ENCODE data around the gene C4B. TPM values are rescaled to one million over a fixed set of nuclear protein-coding genes. Genes with fewer than 3 reads are reported as not detected.

Gene C4B
- total and polyA plus RNA-seq, 2 experiments from 2014 or later = 0.57 TPM; not detected in 1

DNA sequence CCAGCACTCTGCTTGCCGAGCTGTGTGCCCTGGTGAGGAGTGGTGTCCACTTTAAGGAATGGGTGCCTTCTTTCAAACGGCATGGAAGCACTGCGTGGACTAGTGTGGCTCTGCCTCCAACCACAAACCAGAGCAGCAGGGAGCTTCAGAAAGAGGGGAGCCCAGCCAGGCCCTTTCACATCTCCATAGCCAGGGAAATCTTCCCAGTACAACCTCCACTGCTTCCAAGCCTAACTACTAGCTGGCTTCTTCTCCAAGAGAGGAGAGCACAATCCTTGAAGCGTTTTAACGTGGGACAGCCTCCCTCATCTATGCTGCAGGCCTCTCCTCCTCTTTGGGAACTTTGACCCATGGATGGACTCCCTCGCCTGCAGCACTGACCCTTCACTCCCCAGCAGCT lies 67.9 kb downstream of the C4B start:
- H3K4me2 ChIP-seq = no peak overlapping the region
- no peak for ATAC-seq
- H3K27me3 ChIP-seq (ENCODE audit: insufficient read depth) = peaks cover 11% of the 10 kb centered on the region

More for the DNA sequence above, 67.9 kb downstream of the C4B start:
- no peaks in the 10 kb centered on the region for H3F3A ChIP-seq (replicated peaks; ENCODE audit: low read depth)
- Mint-ChIP-seq H3K9me3 (no peaks in the 10 kb centered on the region; the same call in 2 of the 3 replicates), H3K27ac (no peak overlapping the region), H3K27me3 (ENCODE audit: insufficient read depth, low read depth, poor library complexity) (peaks cover 21% of the 10 kb centered on the region), H3K4me3 (no peak overlapping the region), H3K36me3 (ENCODE audit: low read depth) (no peaks in the 10 kb centered on the region; the same call in 2 of the 3 replicates), H3K4me1 (peaks cover 9% of the 10 kb centered on the region; the same call in 1 of the 3 replicates)
- H3K9me2 ChIP-seq (ENCODE audit: insufficient read depth) = no peaks in the 10 kb centered on the region
- no peak overlapping the region for H3K27ac ChIP-seq (ENCODE audit: low read depth)
- no peak overlapping the region for H2AFZ ChIP-seq
- TF ChIP-seq NANOG (IDR thresholded peaks at IDR 0.05; ENCODE audit: borderline replicate concordance) = no peak
- no peak for TF ChIP-seq JUNB (IDR thresholded peaks at IDR 0.05; ENCODE audit: unreplicated experiment)
- no peak for TF ChIP-seq ZNF331 (CRISPR knock-in tag; IDR thresholded peaks at IDR 0.05; ENCODE audit: low read depth)
- TF ChIP-seq, protein P1, sequence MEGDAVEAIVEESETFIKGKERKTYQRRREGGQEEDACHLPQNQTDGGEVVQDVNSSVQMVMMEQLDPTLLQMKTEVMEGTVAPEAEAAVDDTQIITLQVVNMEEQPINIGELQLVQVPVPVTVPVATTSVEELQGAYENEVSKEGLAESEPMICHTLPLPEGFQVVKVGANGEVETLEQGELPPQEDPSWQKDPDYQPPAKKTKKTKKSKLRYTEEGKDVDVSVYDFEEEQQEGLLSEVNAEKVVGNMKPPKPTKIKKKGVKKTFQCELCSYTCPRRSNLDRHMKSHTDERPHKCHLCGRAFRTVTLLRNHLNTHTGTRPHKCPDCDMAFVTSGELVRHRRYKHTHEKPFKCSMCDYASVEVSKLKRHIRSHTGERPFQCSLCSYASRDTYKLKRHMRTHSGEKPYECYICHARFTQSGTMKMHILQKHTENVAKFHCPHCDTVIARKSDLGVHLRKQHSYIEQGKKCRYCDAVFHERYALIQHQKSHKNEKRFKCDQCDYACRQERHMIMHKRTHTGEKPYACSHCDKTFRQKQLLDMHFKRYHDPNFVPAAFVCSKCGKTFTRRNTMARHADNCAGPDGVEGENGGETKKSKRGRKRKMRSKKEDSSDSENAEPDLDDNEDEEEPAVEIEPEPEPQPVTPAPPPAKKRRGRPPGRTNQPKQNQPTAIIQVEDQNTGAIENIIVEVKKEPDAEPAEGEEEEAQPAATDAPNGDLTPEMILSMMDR (conservative IDR thresholded peaks at IDR 0.05; ENCODE audit: low read depth in 2 of 2) = no peak
- no peak for TF ChIP-seq POLR2AphosphoS5 (IDR thresholded peaks at IDR 0.05; ENCODE audit: low read depth)
- TF ChIP-seq, protein P2, sequence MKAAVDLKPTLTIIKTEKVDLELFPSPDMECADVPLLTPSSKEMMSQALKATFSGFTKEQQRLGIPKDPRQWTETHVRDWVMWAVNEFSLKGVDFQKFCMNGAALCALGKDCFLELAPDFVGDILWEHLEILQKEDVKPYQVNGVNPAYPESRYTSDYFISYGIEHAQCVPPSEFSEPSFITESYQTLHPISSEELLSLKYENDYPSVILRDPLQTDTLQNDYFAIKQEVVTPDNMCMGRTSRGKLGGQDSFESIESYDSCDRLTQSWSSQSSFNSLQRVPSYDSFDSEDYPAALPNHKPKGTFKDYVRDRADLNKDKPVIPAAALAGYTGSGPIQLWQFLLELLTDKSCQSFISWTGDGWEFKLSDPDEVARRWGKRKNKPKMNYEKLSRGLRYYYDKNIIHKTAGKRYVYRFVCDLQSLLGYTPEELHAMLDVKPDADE (IDR thresholded peaks at IDR 0.05) = no peak
- TF ChIP-seq CREB1 (CRISPR knock-in tag; IDR thresholded peaks at IDR 0.05; ENCODE audit: low read depth) = no peak
- TF ChIP-seq, protein P3, sequence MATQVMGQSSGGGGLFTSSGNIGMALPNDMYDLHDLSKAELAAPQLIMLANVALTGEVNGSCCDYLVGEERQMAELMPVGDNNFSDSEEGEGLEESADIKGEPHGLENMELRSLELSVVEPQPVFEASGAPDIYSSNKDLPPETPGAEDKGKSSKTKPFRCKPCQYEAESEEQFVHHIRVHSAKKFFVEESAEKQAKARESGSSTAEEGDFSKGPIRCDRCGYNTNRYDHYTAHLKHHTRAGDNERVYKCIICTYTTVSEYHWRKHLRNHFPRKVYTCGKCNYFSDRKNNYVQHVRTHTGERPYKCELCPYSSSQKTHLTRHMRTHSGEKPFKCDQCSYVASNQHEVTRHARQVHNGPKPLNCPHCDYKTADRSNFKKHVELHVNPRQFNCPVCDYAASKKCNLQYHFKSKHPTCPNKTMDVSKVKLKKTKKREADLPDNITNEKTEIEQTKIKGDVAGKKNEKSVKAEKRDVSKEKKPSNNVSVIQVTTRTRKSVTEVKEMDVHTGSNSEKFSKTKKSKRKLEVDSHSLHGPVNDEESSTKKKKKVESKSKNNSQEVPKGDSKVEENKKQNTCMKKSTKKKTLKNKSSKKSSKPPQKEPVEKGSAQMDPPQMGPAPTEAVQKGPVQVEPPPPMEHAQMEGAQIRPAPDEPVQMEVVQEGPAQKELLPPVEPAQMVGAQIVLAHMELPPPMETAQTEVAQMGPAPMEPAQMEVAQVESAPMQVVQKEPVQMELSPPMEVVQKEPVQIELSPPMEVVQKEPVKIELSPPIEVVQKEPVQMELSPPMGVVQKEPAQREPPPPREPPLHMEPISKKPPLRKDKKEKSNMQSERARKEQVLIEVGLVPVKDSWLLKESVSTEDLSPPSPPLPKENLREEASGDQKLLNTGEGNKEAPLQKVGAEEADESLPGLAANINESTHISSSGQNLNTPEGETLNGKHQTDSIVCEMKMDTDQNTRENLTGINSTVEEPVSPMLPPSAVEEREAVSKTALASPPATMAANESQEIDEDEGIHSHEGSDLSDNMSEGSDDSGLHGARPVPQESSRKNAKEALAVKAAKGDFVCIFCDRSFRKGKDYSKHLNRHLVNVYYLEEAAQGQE (IDR thresholded peaks at IDR 0.05; ENCODE audit: unreplicated experiment) = no peak
- TF ChIP-seq EZH2 (IDR thresholded peaks at IDR 0.05; ENCODE audit: low read depth, unreplicated experiment) = no peak
- TF ChIP-seq ZNF114 (CRISPR knock-in tag; IDR thresholded peaks at IDR 0.05) = no peak
- no peak for DNase-seq (ENCODE audit: low spot score)
- no peaks in the 10 kb centered on the region for H3K79me2 ChIP-seq (replicated peaks; ENCODE audit: insufficient read depth)
- no peaks in the 10 kb centered on the region for H4K20me1 ChIP-seq (replicated peaks; ENCODE audit: insufficient read depth)
- H3K4me3 ChIP-seq = no peak overlapping the region
- H3K36me3 ChIP-seq (ENCODE audit: insufficient read depth) = no peaks in the 10 kb centered on the region
- 0 out of 2 replicates have a peak, but pooled peaks cover 3% of the 10 kb centered on the region for H3K4me1 ChIP-seq (ENCODE audit: insufficient read depth)

Data from GM23338 (cell line).